ENCODE results near the gene NPTX2. TPM values are rescaled to one million over a fixed set of nuclear protein-coding genes. Genes with fewer than 3 reads are reported as not detected.
A peak's percentile ranks its signal among the peaks of the same experiment; 100 is the strongest.

The NPTX2 gene
- total RNA-seq, 2 donors from 2014 or later = 2.0 to 5.8 TPM

DNA sequence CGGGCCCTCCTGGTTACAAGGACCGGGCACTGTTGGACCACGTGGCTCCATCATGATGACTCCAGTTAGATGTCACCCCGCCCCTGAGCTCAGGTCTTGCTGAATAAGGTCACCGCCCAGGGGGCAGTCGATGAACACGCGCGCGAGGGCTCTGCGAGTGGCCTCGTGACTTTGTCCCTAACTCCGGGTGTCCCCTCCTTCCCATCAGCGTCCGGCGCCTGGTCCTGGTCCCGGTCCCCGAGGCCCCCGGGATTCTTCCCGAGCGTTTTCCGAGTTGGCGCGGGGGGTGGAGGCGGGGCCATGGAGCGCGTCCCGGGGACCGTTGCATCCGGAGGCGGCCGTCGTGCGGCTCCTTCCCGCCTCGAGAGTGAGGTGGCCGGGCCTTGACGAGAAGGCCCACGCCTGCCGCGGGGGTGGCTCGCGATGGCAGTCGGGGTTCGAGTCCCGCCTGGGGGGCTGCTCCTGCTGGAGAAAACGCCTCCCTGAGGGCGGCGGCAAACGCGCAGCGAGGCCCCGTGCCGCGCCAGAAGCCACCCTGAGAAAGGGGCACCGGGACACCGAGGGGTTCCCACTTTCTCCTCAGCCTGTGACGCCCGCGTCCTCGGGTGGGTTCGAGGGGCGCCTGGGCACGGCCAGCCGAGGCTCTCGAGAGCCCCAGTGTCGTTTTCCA lies 569 bp upstream of the NPTX2 start:
- ATAC-seq = peak in 1 of 2 donors; percentile 16
- intact Hi-C loops (cut with DNase I) = no loop called here
- no peak for DNase-seq

DNA sequence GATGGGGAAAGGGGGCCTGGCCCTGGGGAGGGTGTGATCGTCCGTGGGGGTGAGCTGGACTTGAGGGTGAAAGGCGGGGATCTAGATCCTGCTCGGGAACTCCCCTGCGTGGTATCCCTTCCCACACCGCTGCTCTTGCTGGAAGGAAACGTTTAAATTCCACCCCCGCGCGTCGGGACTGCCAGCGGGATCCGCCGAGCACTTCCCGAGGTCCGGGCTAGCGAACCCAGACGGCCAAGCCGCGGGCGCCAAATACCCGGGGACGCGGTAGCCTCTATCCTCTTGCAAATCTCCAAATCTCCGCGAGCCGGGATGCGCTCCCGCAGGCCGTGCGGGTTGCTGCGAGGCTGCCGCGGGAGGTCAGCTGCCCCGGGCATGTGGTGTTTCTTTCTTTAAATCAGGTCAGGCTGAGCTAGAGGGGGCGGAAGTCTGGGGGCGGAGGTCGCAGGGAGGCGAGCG lies 904 bp downstream of the NPTX2 start:
- DNase-seq (no peak), ATAC-seq (no peak)
- intact Hi-C loops (cut with DNase I) = no loop called here

GRCh38 chr7:98618786-98619185 lies 1.7 kb downstream of the NPTX2 start:
- DNase-seq (no peak), ATAC-seq (no peak)
- intact Hi-C loops (cut with DNase I) = no loop called here

DNA sequence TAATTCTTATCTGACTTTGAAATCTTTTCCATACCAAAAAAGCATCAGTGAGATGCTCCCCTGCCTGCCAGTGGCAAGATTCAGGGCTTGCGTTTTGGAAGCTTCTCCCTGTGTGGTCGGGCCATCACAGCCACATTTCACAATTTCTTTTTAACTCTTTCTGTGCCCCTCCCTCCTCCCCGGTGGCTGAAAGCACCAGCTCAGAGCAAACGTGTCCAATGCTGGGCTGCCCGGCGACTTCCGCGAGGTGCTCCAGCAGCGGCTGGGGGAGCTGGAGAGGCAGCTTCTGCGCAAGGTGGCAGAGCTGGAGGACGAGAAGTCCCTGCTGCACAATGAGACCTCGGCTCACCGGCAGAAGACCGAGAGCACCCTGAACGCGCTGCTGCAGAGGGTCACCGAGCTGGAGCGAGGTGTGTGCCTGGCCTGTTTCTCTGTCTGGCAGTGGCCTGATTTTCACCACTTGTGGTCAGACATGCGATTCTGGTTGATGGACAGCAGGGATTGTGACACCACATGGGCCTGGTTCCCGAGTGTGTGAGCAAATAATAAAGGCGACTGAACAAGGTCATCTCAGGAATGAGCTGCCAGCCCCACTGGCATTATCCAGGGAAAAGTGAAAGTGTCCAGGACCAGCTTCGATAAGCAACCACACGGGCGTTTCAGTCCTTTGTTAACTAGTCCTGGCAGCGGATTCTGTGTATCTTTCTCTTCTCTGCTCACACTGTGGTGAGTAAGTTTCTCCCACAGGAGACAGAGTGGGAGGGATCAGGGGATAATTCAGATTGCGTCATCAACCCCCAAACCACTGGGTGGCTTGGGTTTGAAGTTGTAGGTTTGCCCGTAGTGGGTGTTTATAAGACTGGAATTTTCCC lies 2.6 kb downstream of the NPTX2 start:
- DNase-seq (no peak), ATAC-seq (peak in 1 of 2 donors; percentile 34)
- intact Hi-C loops (cut with DNase I) = no loop called here

DNA sequence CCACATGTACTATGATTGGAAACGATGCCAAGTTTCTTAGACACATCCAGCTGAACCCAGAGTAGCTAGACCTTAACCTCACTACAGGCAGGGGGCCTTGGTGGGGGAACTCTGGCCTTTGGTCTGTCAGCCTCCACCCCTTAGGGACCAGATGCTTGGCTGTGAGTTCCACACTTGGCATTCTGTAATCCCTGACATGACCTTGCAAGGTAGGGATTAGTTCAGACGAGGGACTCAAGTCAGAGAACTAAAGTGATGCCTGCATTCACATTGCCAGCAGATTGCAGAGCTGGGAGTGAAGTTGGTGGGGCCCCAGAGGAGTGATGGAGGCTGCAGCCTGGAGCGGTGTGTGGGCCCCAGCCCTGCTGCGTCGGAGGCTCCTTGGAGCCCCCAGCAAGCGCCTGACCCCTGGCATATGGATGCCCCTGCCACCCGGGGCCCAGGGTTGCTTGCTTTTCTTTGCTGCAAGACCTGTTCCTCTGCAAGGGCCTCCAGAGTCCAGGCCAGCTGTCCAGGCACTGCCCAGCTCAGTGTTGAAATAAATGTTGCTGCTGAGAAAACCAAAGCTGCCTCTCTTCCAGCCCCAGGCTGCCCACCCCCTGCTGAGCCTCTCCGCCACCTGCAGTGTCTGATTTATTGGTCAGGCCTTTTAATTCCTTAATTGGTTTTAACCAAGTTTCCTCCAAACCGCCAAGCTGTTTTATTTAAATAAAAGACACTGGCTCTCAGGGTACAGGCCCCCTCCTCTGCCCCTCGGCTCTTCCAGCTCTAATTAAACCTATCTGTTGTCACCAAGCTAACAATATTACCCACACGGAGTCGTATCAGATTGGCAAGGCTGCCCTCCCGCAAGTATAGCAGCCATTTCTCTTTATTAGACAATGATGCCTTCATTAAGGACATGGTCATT lies 4.7 kb downstream of the NPTX2 start:
- no peak for ATAC-seq
- DNase-seq = no peak
- intact Hi-C loops (cut with DNase I) = no loop called here

- intact Hi-C loops (cut with DNase I) = no loop called here
- no peak for DNase-seq
- no peak for ATAC-seq
Observed at GRCh38 chr7:98622926-98623325, 5.8 kb downstream of the NPTX2 start.

DNA sequence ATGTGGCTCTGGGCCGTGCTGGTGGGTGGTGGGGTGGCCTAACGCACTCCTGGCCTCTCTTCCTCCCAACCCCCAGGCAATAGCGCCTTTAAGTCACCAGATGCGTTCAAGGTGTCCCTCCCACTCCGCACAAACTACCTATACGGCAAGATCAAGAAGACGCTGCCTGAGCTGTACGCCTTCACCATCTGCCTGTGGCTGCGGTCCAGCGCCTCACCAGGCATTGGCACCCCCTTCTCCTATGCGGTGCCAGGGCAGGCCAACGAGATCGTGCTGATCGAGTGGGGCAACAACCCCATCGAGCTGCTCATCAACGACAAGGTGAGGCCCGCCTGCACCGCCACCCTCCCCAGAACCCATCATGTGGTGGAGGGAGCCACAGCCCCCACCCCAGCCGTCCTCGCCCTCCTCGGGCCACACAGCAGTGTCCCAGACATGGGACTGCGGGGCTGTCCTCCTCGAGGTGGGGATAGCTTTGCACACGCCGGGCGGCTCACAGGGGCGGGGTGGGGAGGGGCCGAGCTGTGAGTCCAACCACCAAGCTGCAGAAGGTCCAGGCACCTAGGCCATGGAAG lies 7.8 kb downstream of the NPTX2 start:
- intact Hi-C loops (cut with DNase I) = no loop called here
- ATAC-seq = no peak
- DNase-seq = no peak

DNA sequence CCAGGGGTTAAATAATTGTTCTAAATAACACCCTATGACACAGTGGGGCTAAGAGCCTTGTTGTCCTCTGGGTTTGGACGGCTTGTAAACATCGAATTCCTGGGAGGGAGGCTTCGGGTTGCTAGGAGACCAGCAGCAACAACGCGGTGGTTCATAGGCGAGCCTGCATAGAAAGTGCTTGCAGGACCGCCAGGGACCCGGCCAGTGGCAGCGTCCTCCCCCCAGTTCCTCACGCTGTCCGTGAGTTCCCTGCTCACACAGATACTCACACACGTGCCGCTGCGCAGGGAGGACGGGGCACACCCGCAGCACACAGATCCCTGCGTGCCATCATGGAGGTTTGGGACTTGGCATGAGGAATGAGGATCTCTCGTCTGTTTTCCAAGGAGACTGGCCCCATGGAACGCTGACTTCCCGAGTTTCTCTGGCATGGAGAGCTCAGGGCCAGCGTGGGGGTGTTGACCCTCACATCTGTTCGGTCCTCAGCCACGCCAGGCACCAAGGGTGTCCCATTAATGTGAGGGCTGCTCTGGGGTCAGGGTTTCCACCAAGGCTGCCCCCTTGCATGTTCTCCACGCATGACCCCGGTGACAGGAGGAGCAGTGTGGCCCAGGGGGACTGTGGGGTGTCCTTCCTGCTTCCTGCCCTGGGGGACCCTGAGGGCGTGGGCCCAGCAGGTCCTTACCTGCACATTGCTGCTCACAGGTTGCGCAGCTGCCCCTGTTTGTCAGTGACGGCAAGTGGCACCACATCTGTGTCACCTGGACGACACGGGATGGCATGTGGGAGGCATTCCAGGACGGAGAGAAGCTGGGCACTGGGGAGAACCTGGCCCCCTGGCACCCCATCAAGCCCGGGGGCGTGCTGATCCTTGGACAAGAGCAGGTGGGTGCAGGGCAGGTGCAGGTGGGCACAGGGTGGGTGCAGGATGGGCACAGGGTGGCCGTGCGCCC lies 9.7 kb downstream of the NPTX2 start:
- DNase-seq (no peak), ATAC-seq (no peak)
- intact Hi-C loops (cut with DNase I) = no loop called here

DNA sequence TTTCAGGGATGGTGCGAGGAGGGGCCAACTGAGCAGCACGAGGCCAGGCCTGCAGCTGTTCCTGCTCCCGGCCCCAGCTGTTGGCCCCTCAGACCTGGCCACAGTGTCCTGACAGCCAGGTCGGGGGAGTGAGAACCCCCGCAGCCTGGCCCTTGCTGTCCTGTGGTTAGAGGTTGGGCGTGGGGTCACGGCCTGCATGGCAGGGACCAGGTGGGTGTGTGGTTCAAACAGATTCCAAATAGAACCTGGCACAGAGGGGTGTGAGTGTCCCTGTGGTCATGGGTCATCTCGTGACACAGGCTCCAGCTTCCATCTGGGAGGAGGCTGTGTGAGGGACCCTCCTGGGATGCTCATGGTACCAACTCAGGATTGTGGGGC lies 10.3 kb downstream of the NPTX2 start:
- ATAC-seq (no peak), DNase-seq (no peak)
- intact Hi-C loops (cut with DNase I) = no loop called here

DNA sequence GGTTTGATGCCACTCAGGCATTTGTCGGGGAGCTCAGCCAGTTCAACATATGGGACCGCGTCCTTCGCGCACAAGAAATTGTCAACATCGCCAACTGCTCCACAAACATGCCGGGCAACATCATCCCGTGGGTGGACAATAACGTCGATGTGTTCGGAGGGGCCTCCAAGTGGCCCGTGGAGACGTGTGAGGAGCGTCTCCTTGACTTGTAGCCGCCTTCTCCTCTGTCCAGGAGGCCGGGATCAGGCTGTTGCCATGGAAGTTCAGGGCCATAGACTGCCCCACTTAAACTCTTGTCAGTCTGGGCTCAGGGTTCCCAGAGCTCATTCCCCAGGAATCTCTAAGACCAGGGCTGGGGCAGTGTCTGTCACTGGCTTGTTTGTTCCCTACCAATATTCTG lies 11.3 kb downstream of the NPTX2 start:
- intact Hi-C loops (cut with DNase I) = no loop called here
- no peak for ATAC-seq
- DNase-seq = no peak

DNA sequence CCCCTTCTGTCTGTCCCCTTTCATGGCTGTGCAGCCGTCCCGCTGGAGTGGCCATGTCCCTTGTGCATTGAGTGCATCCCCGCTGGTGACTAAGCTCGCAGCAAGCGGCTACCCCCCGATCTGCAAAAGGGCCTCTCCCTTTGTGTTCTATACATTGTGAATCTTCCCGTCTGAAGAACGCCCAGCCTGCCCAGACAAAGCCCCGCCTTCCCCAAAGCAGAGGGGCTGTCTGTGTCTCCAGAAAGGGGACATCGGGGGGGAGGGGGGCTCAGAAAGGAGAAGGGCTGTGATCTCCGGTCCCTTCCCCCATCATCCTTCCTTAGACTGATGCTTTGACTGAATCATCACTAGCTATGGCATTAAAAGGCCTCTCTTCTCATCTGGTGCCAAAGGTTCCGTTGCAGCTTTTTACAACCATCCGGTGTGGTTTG lies 11.9 kb downstream of the NPTX2 start:
- DNase-seq = no peak
- ATAC-seq = no peak
- intact Hi-C loops (cut with DNase I) = no loop called here

GRCh38 chr7:98630149-98630548 lies 13.1 kb downstream of the NPTX2 start:
- DNase-seq = no peak
- no peak for ATAC-seq
- intact Hi-C loops (cut with DNase I) = no loop called here

GRCh38 chr7:98630770-98631169 lies 13.7 kb downstream of the NPTX2 start:
- ATAC-seq = no peak
- no peak for DNase-seq
- intact Hi-C loops (cut with DNase I) = no loop called here

DNA sequence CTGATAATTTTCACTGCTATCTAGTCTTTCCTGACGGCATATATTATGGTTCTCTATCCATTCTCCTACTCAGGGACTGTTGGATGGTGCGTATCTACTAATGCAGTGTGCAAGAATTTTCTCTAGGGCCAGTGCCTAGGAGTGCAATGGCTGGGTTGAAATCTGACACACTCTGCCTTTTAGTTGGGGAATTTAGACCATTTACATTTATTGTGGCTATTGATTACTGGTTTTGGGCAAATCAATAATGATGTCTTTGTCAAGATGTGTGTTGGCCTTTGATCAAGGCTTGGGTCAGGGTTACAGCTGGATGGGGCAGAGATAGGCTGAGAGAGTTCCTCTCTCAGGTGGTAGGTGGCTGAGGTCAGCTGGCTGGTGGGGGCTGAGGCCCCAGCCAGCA lies 21.8 kb downstream of the NPTX2 start:
- DNase-seq (no peak), ATAC-seq (no peak)
- intact Hi-C loops (cut with DNase I) = no loop called here

DNA sequence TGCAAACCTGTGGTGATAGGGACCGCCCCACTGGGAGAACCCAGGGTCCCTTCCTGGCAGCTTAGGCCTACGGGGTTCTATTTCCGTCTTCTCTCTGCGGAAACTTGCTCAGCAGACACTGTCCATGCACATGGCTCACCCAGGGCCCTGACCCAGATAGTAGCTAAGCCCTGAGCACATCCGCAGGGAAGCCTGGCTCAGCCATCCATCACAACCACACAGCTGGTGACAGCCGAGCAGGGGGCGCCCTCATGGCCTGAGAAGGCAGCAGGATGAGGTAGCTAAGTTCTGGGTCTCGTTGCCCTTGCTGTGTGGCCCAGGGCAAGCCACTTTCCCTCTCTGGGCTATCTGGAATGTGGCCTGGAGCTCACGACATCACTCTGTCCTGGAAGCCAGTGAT lies 23.3 kb downstream of the NPTX2 start:
- intact Hi-C loops (cut with DNase I) = no loop called here
- no peak for ATAC-seq

GRCh38 chr7:98641646-98642500 lies 24.8 kb downstream of the NPTX2 start:
- intact Hi-C loops (cut with DNase I) = no loop called here
- DNase-seq = no peak
- ATAC-seq = peak in 1 of 2 donors; percentile 71

More for the DNA sequence above, 23.3 kb downstream of the NPTX2 start:
- DNase-seq = no peak

DNA sequence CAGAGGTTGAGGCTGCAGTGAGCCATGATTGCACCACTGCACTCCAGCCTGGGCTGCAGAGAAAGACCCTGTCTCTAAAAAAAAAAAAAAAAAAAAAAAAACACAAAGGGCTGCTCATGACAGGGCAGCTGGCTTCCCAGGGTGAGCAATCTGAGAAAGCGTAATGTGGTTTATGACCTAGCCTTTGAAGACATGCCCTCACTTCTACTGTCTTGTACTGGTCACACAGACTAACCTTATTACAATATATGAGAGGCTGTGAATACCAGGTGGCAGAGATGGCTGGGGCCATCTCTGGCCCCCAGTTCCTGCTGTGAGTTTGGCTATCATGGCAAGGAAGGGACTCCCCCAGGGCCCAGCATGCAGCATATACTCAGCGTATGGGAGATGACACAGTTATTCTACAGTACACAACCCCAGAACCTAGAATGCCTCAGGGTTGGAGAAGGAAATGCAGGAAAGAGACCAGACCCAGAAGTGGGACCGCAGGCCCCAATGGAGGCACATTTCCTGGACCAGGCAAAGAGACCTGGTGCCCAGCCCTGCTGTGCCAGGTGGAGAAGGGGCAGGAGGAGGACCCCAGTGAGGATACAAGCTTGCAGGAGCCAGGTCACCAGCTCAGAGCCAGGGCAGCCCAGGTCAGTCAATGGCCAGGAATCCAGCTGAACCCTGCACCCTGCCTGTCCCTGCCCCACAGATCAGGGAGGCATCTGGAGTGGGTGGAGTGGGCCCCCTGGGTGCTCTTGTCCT lies 26.3 kb downstream of the NPTX2 start:
- ATAC-seq (no peak), DNase-seq (no peak)
- intact Hi-C loops (cut with DNase I) = no loop called here
